Gastrocnemius medialis (tissue), 4 donors: ENCODE data around the gene CHM.

ENCODE experiments used
- POLR2A ChIP-seq, 2 donors: fragments of 450-650 bp; IDR thresholded peaks; one replicate each; pipeline ENCODE4 v1.6.1; 2017; ENCODE audit warnings: antibody characterized with exemption in 2 of 2, mild to moderate bottlenecking in 2 of 2, moderate library complexity in 2 of 2
- TF ChIP-seq, protein P1 (sequence below), 5 experiments: fragments of 450-650 bp in 3 of 5; fragments of 200-600 bp in 2 of 5; sonication (generic) in 2 of 5; IDR thresholded peaks in 4 of 5; conservative IDR thresholded peaks in 1 of 5; 1 replicate in 4 of 5; 2 replicates in 1 of 5; pipeline ENCODE4 v1.5.1; 2016 to 2019; ENCODE audit warnings: antibody characterized with exemption in 5 of 5, mild to moderate bottlenecking in 3 of 5, moderate library complexity in 3 of 5

DNA sequence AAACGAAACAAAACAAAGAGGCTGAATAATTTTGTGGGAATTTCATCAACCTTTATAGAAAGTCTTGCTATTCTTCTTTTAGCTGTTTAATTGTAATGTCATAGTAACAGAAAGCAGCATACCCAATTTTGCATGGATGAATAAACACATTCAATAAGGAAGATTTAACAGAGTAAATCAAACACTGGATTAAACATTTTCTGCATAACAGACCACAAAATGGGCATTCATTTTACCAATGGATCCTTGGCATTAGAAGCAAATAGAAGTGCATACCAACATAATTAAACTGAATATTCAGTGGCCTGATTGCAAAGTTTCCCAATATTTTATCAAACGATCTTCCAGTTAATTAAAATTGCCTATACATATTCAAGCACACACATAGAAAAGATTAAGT lies 4.4 kb upstream of the CHM start:
- TF ChIP-seq POLR2A (IDR thresholded peaks at IDR 0.05): no peak
- TF ChIP-seq, protein P1, sequence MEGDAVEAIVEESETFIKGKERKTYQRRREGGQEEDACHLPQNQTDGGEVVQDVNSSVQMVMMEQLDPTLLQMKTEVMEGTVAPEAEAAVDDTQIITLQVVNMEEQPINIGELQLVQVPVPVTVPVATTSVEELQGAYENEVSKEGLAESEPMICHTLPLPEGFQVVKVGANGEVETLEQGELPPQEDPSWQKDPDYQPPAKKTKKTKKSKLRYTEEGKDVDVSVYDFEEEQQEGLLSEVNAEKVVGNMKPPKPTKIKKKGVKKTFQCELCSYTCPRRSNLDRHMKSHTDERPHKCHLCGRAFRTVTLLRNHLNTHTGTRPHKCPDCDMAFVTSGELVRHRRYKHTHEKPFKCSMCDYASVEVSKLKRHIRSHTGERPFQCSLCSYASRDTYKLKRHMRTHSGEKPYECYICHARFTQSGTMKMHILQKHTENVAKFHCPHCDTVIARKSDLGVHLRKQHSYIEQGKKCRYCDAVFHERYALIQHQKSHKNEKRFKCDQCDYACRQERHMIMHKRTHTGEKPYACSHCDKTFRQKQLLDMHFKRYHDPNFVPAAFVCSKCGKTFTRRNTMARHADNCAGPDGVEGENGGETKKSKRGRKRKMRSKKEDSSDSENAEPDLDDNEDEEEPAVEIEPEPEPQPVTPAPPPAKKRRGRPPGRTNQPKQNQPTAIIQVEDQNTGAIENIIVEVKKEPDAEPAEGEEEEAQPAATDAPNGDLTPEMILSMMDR (IDR thresholded peaks at IDR 0.05 in 4 of 5, conservative IDR thresholded peaks at IDR 0.05 in 1 of 5): no peak
